Keratinocyte (primary cell): ENCODE data around the gene MDH1. TPM values are rescaled to one million over a fixed set of nuclear protein-coding genes. Genes with fewer than 3 reads are reported as not detected.
"Not testable (repeated sequence)": the region's sequence is repeated elsewhere in the genome, so short reads cannot be mapped to it uniquely, and the experiment has no call there.

Source experiments
- DNase-seq: peaks from one replicate; pipeline ENCODE4 v3.0.0-alpha.2; 2011; ENCODE audit warnings: low read depth, missing footprints, low spot score
- FAIRE-seq: peaks from 2 replicates; lab custom pipeline; 2011; peaks lifted over from hg19 to GRCh38; lab: Jason Lieb, UNC
- H2AFZ ChIP-seq: 2 replicates; pipeline ENCODE4 v1.6.0; 2012; ENCODE audit warnings: low read length, control low read depth, inconsistent platforms; ENCODE audit not compliant: control insufficient read depth
- H3K27ac ChIP-seq: 2 replicates; pipeline ENCODE4 v1.5.1; 2011; ENCODE audit warnings: low read length; ENCODE audit not compliant: control insufficient read depth, insufficient read depth
- H3K27me3 ChIP-seq: 3 replicates; pipeline ENCODE4 v1.6.0; 2011; ENCODE audit warnings: low read length; ENCODE audit not compliant: control insufficient read depth, insufficient read depth; ENCODE audit errors: extremely low read depth
- H3K36me3 ChIP-seq, 2 experiments: 2 replicates in 1 of 2; 3 replicates in 1 of 2; pipeline ENCODE4 v1.5.1; 2011; ENCODE audit warnings: low read length in 2 of 2, mild to moderate bottlenecking in 1 of 2; ENCODE audit not compliant: control insufficient read depth in 2 of 2, insufficient read depth in 2 of 2; ENCODE audit errors: extremely low read depth in 1 of 2
- H3K4me1 ChIP-seq: 3 replicates; pipeline ENCODE4 v1.5.1; 2011; ENCODE audit warnings: low read length; ENCODE audit not compliant: control insufficient read depth, insufficient read depth; ENCODE audit errors: extremely low read depth
- H3K4me2 ChIP-seq: 3 replicates; pipeline ENCODE4 v1.6.0; 2011; ENCODE audit warnings: low read depth, low read length; ENCODE audit not compliant: control insufficient read depth, insufficient read depth; ENCODE audit errors: extremely low read depth
- H3K4me3 ChIP-seq, 3 experiments: fragments of 200-600 bp in 1 of 3; sonication (generic) in 1 of 3; 2 replicates in 2 of 3; 3 replicates in 1 of 3; pipeline ENCODE4 v1.5.1; 2011 to 2016; ENCODE audit warnings: low read length in 3 of 3, mild to moderate bottlenecking in 3 of 3, control low read depth in 2 of 3, inconsistent platforms in 1 of 3, low read depth in 1 of 3, mixed read lengths in 1 of 3, mixed run types in 1 of 3, moderate library complexity in 1 of 3; ENCODE audit not compliant: control insufficient read depth in 2 of 3, insufficient read depth in 2 of 3; ENCODE audit errors: extremely low read depth in 1 of 3
- H3K79me2 ChIP-seq: 2 replicates; pipeline ENCODE4 v1.6.0; 2012; ENCODE audit warnings: low read length; ENCODE audit not compliant: control insufficient read depth, insufficient read depth
- H3K9ac ChIP-seq: 3 replicates; pipeline ENCODE4 v1.6.0; 2011; ENCODE audit warnings: low read length; ENCODE audit not compliant: control insufficient read depth, insufficient read depth; ENCODE audit errors: extremely low read depth
- H3K9me1 ChIP-seq: 3 replicates; pipeline ENCODE4 v1.6.0; 2011; ENCODE audit warnings: low read length; ENCODE audit not compliant: control insufficient read depth, insufficient read depth; ENCODE audit errors: extremely low read depth
- H3K9me3 ChIP-seq: 2 replicates; pipeline ENCODE4 v1.5.1; 2012; ENCODE audit warnings: low read depth, low read length; ENCODE audit not compliant: control insufficient read depth
- H4K20me1 ChIP-seq: 3 replicates; pipeline ENCODE4 v1.6.0; 2011; ENCODE audit warnings: low read length; ENCODE audit not compliant: control insufficient read depth, insufficient read depth; ENCODE audit errors: extremely low read depth
- CTCF ChIP-seq, 3 experiments: IDR thresholded peaks in 1 of 3; conservative IDR thresholded peaks in 1 of 3; optimal IDR thresholded peaks in 1 of 3; 2 replicates in 2 of 3; 3 replicates in 1 of 3; pipeline versions ENCODE3 to v1.5.1; 2011; ENCODE audit warnings: low read length in 3 of 3, mild to moderate bottlenecking in 3 of 3, moderate library complexity in 2 of 3, control low read depth in 1 of 3, inconsistent platforms in 1 of 3; ENCODE audit not compliant: insufficient read depth in 2 of 3; ENCODE audit errors: extremely low read depth in 1 of 3
- EZH2 ChIP-seq: IDR thresholded peaks from one replicate; pipeline ENCODE4 v1.6.1; 2012; ENCODE audit warnings: inconsistent platforms, mild to moderate bottlenecking, low read length, moderate library complexity
- dilution Hi-C: fragments of 300-500 bp; cut with MboI; formaldehyde crosslinking; loops from one replicate; pipeline ENCODE4 v1.7.0; 2020; ENCODE audit warnings: low sequenced_read_pairs; ENCODE audit not compliant: extremely low pct_ligation_motif_present
- polyA plus RNA-seq, 5 experiments: library from polyadenylated mRNA; depleted of rRNA in 3 of 5; stranded (reverse) in 3 of 5; stranded (forward) in 1 of 5; unstranded in 1 of 5; fragments of >200 nt; gene quantifications; 1 replicate in 1 of 5; 2 replicates in 3 of 5; 3 replicates in 1 of 5; pipeline versions ENCODE4 v1.2.1 to v1.2.3, GENCODE V29; 2011 to 2012; ENCODE audit warnings: missing spikeins in 2 of 5, low read depth in 1 of 5, low replicate concordance in 1 of 5

MDH1 gene
- polyA plus RNA-seq, 1 donor (not counting 4 experiments of a cell fraction or from before 2014, with no cell fraction given): 320 TPM

DNA sequence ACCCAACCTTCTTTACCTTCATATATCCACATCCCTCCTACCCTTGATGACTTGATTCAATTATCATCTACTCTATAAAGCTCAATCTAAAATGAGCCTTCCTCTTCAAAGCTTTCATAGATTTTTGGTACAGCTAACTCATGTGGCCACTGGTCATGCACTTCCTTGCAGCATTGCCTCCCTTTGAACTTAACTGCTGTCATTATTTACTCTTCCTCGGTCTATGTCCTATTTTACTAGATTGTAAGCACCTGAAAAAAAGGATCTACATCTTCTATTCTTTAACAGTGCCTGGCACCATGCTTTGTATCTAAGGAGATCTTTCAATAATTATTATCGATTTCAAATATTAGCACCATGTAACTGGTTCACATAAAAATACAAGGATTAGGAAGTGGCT, 30.6 kb downstream of the MDH1 start:
- H3K9me3 ChIP-seq: no peaks in the 10 kb centered on the region
- no peak for TF ChIP-seq EZH2
- TF ChIP-seq CTCF (optimal IDR thresholded peaks at IDR 0.05 in 1 of 3, IDR thresholded peaks at IDR 0.05 in 1 of 3, conservative IDR thresholded peaks at IDR 0.05 in 1 of 3; ENCODE audit: extremely low read depth in 1 of 3, insufficient read depth in 2 of 3, low read length in 3 of 3): no peak
- H3K4me3 ChIP-seq: no peak overlapping the region
- dilution Hi-C loops: no loop called here
- no peak for DNase-seq
- H3K9ac ChIP-seq: no peak overlapping the region
- H3K79me2 ChIP-seq: no peaks in the 10 kb centered on the region
- no peaks in the 10 kb centered on the region for H4K20me1 ChIP-seq
- no peak overlapping the region for H3K4me2 ChIP-seq
- H3K36me3 ChIP-seq: no peaks in the 10 kb centered on the region
- H3K4me1 ChIP-seq: peaks cover 21% of the 10 kb centered on the region
- H3K9me1 ChIP-seq: no peaks in the 10 kb centered on the region
- no peaks in the 10 kb centered on the region for H3K27me3 ChIP-seq
- no peak for FAIRE-seq
- H3K27ac ChIP-seq: no peak overlapping the region
- no peak overlapping the region for H2AFZ ChIP-seq

DNA sequence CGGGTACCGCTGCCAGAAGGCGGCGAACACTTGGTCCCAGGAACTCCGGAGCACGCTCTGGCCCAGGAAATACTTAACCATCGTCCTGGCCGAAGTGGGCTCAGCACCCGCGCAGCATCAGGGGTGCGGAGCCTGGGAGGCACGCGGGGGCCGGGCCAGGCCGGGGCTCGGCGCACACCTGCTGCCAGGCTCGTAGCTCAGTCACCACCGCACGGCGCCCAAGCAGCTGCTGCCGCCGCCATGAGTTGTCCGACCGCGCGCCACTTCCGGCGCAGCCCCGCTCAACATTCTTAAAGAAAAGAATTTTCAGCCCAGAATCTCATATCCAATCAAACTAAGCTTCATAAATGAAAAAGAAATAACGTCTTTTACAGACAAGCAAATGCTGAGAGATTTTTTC, 34.0 kb downstream of the MDH1 start:
- no peak overlapping the region for H3K27ac ChIP-seq
- no peaks in the 10 kb centered on the region for H3K27me3 ChIP-seq
- H3K4me3 ChIP-seq: no peak overlapping the region
- H4K20me1 ChIP-seq: no peaks in the 10 kb centered on the region
- H3K9me3 ChIP-seq: no peaks in the 10 kb centered on the region
- no peaks in the 10 kb centered on the region for H3K9me1 ChIP-seq
- H2AFZ ChIP-seq: no peak overlapping the region
- H3K36me3 ChIP-seq: no peaks in the 10 kb centered on the region
- DNase-seq: no peak
- TF ChIP-seq CTCF (optimal IDR thresholded peaks at IDR 0.05 in 1 of 3, IDR thresholded peaks at IDR 0.05 in 1 of 3, conservative IDR thresholded peaks at IDR 0.05 in 1 of 3; ENCODE audit: extremely low read depth in 1 of 3, insufficient read depth in 2 of 3, low read length in 3 of 3) (no peak), EZH2 (no peak)
- H3K4me1 ChIP-seq: no peaks in the 10 kb centered on the region
- no peak overlapping the region for H3K9ac ChIP-seq
- dilution Hi-C loops: no loop called here
- no peak overlapping the region for H3K4me2 ChIP-seq
- no peaks in the 10 kb centered on the region for H3K79me2 ChIP-seq
- FAIRE-seq: no peak

DNA sequence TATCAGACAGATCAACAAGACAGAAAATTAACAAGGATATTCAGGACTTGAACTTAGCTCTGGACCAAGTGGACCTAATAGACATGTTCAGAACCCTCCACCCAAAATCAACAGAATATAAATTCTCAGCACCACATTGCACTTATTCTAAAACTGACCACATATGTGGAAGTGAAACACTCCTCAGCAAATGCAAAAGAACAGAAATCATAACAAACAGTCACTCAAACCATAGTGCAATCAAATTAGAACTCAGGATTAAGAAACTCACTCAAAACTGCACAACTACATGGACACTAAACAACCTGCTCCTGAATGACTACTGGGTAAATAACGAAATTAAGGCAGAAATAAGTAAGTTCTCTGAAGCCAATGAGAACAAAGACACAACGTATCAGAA, 35.0 kb downstream of the MDH1 start:
- dilution Hi-C loops, H2AFZ ChIP-seq, FAIRE-seq: not testable (repeated sequence)

More for the DNA sequence above, 35.0 kb downstream of the MDH1 start:
- H3K27ac ChIP-seq, H3K27me3 ChIP-seq, H4K20me1 ChIP-seq, H3K9me1 ChIP-seq, H3K4me3 ChIP-seq, H3K4me2 ChIP-seq, H3K79me2 ChIP-seq, DNase-seq, H3K4me1 ChIP-seq, H3K9me3 ChIP-seq, H3K36me3 ChIP-seq, H3K9ac ChIP-seq: not testable (repeated sequence)
